Neural progenitor cell (in vitro differentiated cells): ENCODE measurements around the gene PTK6. TPM values are rescaled to one million over a fixed set of nuclear protein-coding genes. Genes with fewer than 3 reads are reported as not detected.

Experiments used
- DNase-seq: peaks from one replicate; pipeline ENCODE4 v3.0.0-alpha.2; 2016; ENCODE audit warnings: low spot score
- H2AFZ ChIP-seq: fragments of 200-600 bp; sonication (generic); replicated peaks from 2 replicates; pipeline ENCODE4 v1.6.1; 2016; ENCODE audit warnings: antibody characterized with exemption
- H3F3A ChIP-seq: fragments of 200-600 bp; sonication (generic); 2 replicates; pipeline ENCODE4 v1.6.1; 2016; ENCODE audit warnings: antibody characterized with exemption, low read depth
- H3K27ac ChIP-seq: fragments of 200-600 bp; sonication (generic); 2 replicates; pipeline ENCODE4 v1.5.1; 2016; ENCODE audit warnings: mild to moderate bottlenecking
- H3K27me3 ChIP-seq: fragments of 200-600 bp; sonication (generic); 2 replicates; pipeline ENCODE4 v1.6.1; 2016; ENCODE audit warnings: mild to moderate bottlenecking, moderate library complexity
- H3K36me3 ChIP-seq: fragments of 200-600 bp; sonication (generic); 2 replicates; pipeline ENCODE4 v1.5.1; 2016
- H3K4me1 ChIP-seq: fragments of 200-600 bp; sonication (generic); 2 replicates; pipeline ENCODE4 v1.6.1; 2016; ENCODE audit warnings: mixed run types
- H3K4me2 ChIP-seq: fragments of 200-600 bp; sonication (generic); 2 replicates; pipeline ENCODE4 v1.6.1; 2016
- H3K4me3 ChIP-seq: fragments of 200-600 bp; sonication (generic); 2 replicates; pipeline ENCODE4 v1.5.1; 2016
- H3K79me2 ChIP-seq: fragments of 200-600 bp; sonication (generic); 2 replicates; pipeline ENCODE4 v1.6.1; 2016; ENCODE audit warnings: low read depth
- H3K9ac ChIP-seq: fragments of 200-600 bp; sonication (generic); 2 replicates; pipeline ENCODE4 v1.6.1; 2016
- H3K9me3 ChIP-seq: fragments of 200-600 bp; sonication (generic); 2 replicates; pipeline ENCODE4 v1.5.1; 2016; ENCODE audit warnings: low read depth
- H4K20me1 ChIP-seq: fragments of 200-600 bp; sonication (generic); 2 replicates; pipeline ENCODE4 v1.6.1; 2016; ENCODE audit warnings: low read depth
- H3K27ac Mint-ChIP-seq: 3 replicates; pipeline ENCODE4 v1.8.0; 2021; ENCODE audit warnings: mixed read lengths
- H3K27me3 Mint-ChIP-seq: 2 replicates; pipeline ENCODE4 v1.8.0; 2022; ENCODE audit warnings: low read depth, mild to moderate bottlenecking, inconsistent platforms, moderate library complexity, mixed read lengths; ENCODE audit not compliant: insufficient read depth
- H3K36me3 Mint-ChIP-seq: 3 replicates; pipeline ENCODE4 v1.8.0; 2021; ENCODE audit warnings: mixed read lengths
- H3K4me1 Mint-ChIP-seq: 3 replicates; pipeline ENCODE4 v1.8.0; 2021; ENCODE audit warnings: mixed read lengths
- H3K4me3 Mint-ChIP-seq: 3 replicates; pipeline ENCODE4 v1.8.0; 2021; ENCODE audit warnings: mild to moderate bottlenecking, moderate library complexity, mixed read lengths
- H3K9me3 Mint-ChIP-seq: 3 replicates; pipeline ENCODE4 v1.8.0; 2020; ENCODE audit warnings: mixed read lengths
- EZH2 ChIP-seq: fragments of 200-600 bp; sonication (generic); IDR thresholded peaks from 2 replicates; pipeline ENCODE4 v1.6.1; 2017; ENCODE audit warnings: antibody characterized with exemption, mild to moderate bottlenecking, moderate library complexity
- EZH2phosphoT487 ChIP-seq: fragments of 200-600 bp; sonication (generic); IDR thresholded peaks from 2 replicates; pipeline ENCODE4 v1.6.1; 2017; ENCODE audit warnings: antibody characterized with exemption
- total RNA-seq: library from RNA; depleted of rRNA; stranded (reverse); fragments of >200 nt; gene quantifications from 2 replicates; pipeline ENCODE4 v1.2.3, GENCODE V29; 2015; ENCODE audit warnings: low replicate concordance
- TF ChIP-seq, protein P1 (sequence below): fragments of 200-600 bp; sonication (generic); IDR thresholded peaks from 2 replicates; pipeline ENCODE4 v1.5.1; 2017; ENCODE audit warnings: antibody characterized with exemption, mild to moderate bottlenecking

Gene PTK6
- total RNA-seq, 1 donor from 2014 or later = not detected

DNA sequence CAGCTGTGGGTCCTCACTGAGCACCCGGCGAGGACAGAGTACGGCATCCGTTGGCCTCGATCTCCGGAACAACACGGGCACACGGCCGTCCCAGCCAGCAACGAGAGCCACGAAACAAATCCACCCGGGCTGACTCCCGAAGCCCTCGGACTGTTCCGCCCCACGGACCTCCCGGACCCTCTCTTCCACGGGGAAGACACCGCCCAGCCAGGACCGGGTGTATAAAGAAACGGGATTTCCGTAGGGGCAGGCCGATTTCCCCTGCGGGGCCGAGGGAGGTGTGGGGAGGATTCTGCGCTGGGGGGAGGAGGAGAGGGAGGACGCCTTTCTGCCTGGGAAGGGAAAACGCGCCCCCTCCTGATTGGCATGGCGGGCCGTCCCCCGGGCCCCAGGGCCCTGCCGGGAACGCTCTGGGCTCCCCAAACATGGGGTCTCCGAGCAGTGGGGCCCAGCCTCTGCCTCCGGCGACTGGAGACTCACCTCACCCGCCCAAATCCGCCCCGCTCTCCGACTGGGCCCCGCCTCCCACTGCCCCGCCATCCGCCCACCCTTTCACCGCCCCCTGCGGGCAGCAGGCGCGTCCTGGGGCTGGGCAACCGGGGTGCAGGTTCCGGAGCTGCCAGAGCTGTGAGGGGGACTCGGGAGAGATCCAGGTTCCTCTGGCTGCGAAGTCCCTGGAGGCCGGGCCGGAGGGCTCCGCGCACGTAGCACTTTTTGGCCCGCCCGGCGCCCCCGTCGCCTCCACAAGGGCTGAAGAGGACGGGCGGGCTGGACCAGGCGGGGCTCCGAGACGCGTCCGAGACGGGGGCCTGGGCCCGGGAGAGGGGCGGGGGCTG lies 17.3 kb downstream of the PTK6 start:
- H3K4me1 ChIP-seq = peaks cover 19% of the 10 kb centered on the region
- H3K4me1 Mint-ChIP-seq = peaks cover 12% of the 10 kb centered on the region
- H2AFZ ChIP-seq = peak overlapping the region; percentile 89
- peaks cover 11% of the 10 kb centered on the region for H3K36me3 Mint-ChIP-seq
- H3K36me3 ChIP-seq = no peaks in the 10 kb centered on the region
- H3F3A ChIP-seq = peaks cover 28% of the 10 kb centered on the region
- peaks cover 33% of the 10 kb centered on the region for H4K20me1 ChIP-seq
- peak overlapping the region; percentile 97 for H3K27ac ChIP-seq
- peak overlapping the region; percentile 56 for H3K9ac ChIP-seq
- peaks cover 4% of the 10 kb centered on the region for H3K27me3 Mint-ChIP-seq
- peak overlapping the region; percentile 74 for H3K4me3 ChIP-seq
- DNase-seq = peak; percentile 84
- TF ChIP-seq EZH2 (peak; percentile 56), EZH2phosphoT487 (no peak)
- TF ChIP-seq, protein P1, sequence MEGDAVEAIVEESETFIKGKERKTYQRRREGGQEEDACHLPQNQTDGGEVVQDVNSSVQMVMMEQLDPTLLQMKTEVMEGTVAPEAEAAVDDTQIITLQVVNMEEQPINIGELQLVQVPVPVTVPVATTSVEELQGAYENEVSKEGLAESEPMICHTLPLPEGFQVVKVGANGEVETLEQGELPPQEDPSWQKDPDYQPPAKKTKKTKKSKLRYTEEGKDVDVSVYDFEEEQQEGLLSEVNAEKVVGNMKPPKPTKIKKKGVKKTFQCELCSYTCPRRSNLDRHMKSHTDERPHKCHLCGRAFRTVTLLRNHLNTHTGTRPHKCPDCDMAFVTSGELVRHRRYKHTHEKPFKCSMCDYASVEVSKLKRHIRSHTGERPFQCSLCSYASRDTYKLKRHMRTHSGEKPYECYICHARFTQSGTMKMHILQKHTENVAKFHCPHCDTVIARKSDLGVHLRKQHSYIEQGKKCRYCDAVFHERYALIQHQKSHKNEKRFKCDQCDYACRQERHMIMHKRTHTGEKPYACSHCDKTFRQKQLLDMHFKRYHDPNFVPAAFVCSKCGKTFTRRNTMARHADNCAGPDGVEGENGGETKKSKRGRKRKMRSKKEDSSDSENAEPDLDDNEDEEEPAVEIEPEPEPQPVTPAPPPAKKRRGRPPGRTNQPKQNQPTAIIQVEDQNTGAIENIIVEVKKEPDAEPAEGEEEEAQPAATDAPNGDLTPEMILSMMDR = peak; percentile 31
- no peak overlapping the region for H3K27ac Mint-ChIP-seq
- peaks cover 19% of the 10 kb centered on the region for H3K27me3 ChIP-seq
- no peaks in the 10 kb centered on the region for H3K9me3 Mint-ChIP-seq
- H3K4me3 Mint-ChIP-seq = peak overlapping the region; percentile 87
- peak overlapping the region; percentile 99 for H3K4me2 ChIP-seq
- peaks cover 23% of the 10 kb centered on the region for H3K79me2 ChIP-seq
- no peaks in the 10 kb centered on the region for H3K9me3 ChIP-seq

DNA sequence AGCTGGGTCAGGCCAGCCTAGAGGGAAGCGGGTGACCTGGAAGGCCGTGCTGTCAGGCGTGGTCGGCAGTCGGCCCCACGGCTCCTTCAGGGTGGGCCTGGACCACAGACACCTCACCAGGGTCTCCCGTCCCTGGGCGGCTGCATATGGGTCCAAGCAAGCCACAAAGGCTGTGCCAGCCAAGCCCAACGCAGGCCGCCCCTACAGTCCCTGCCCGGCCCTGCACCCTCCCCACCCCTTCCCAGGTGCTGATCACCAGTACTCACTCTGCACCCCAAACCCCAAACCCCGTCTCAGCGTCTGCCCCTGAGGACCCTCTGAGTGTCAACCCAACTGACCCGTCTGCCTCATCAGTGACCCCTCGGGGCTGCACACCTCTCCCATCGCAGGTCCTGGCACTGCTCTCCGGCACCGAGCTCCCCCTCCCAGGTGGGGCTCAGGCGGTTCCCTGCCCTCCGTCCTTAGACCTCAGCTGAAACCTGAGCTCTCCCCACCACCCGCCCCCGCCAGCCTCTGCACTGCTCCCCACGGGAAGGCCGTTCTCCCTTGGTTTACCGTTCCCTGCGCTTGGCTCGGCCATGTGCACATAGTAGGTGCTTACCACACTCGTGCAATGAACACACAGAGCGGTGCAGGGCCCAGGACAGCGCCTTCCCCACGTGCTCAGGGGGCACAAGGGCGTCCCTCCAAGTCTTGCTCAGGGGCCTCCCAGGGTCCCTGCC lies 18.1 kb downstream of the PTK6 start:
- Histone ChIP-seq H3K27me3 (peaks cover 19% of the 10 kb centered on the region), H3K4me1 (peaks cover 19% of the 10 kb centered on the region), H3K4me3 (peak overlapping the region; percentile 74), H3K36me3 (no peaks in the 10 kb centered on the region), H3K4me2 (peak overlapping the region; percentile 99), H3K79me2 (peaks cover 23% of the 10 kb centered on the region), H3F3A (peaks cover 21% of the 10 kb centered on the region), H4K20me1 (peaks cover 33% of the 10 kb centered on the region), H3K9me3 (no peaks in the 10 kb centered on the region), H2AFZ (peak overlapping the region; percentile 89), H3K9ac (no peak overlapping the region), H3K27ac (no peak overlapping the region)
- no peaks in the 10 kb centered on the region for H3K9me3 Mint-ChIP-seq
- peaks cover 10% of the 10 kb centered on the region for H3K4me1 Mint-ChIP-seq
- no peak for TF ChIP-seq EZH2
- TF ChIP-seq, protein P1 = no peak
- TF ChIP-seq EZH2phosphoT487 = no peak
- peaks cover 11% of the 10 kb centered on the region for H3K36me3 Mint-ChIP-seq
- no peak for DNase-seq
- peak overlapping the region; percentile 87 for H3K4me3 Mint-ChIP-seq
- peaks cover 4% of the 10 kb centered on the region for H3K27me3 Mint-ChIP-seq
- no peak overlapping the region for H3K27ac Mint-ChIP-seq

DNA sequence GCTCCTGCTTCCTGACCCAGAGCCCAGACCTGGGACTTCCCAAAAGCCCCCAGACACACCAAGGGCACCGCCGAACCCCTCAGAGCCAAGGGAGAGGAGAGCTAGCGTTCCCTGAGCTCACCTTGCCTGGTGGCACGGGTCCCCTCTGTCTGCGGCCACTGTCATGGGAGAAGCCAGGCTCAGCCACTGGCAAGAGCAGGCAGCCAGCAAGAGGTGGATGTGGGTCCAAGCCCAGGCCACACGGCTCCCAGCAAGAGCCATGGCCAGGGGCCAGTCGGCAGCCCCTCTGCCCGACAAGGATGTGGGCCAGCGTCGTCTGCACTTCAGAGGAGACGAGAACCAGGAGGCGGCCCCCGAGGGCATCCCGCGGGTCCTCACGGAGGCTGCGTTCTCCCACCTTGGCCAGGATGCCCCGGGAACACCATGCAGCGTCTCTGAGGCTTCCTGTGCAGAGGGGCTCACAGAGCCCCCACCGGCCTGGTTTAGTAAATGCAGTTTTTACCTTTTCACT lies 18.8 kb downstream of the PTK6 start:
- H3F3A ChIP-seq = peaks cover 14% of the 10 kb centered on the region
- H3K4me3 ChIP-seq = no peak overlapping the region
- TF ChIP-seq, protein P1 = no peak
- TF ChIP-seq EZH2phosphoT487 (no peak), EZH2 (no peak)
- no peak overlapping the region for H3K4me2 ChIP-seq
- peaks cover 19% of the 10 kb centered on the region for H3K4me1 ChIP-seq
- H3K36me3 ChIP-seq = no peaks in the 10 kb centered on the region
- H2AFZ ChIP-seq = no peak overlapping the region
- peaks cover 2% of the 10 kb centered on the region for H3K27me3 Mint-ChIP-seq
- peaks cover 24% of the 10 kb centered on the region for H3K27me3 ChIP-seq
- no peaks in the 10 kb centered on the region for H3K9me3 ChIP-seq
- H3K9me3 Mint-ChIP-seq = peaks cover 2% of the 10 kb centered on the region
- peak overlapping the region; percentile 32 for H3K27ac Mint-ChIP-seq
- H3K27ac ChIP-seq = no peak overlapping the region
- DNase-seq = peak; percentile 1
- peak overlapping the region; percentile 87 for H3K4me3 Mint-ChIP-seq
- H3K36me3 Mint-ChIP-seq = peaks cover 6% of the 10 kb centered on the region
- H3K9ac ChIP-seq = no peak overlapping the region
- H3K79me2 ChIP-seq = peaks cover 23% of the 10 kb centered on the region
- peaks cover 8% of the 10 kb centered on the region for H3K4me1 Mint-ChIP-seq
- H4K20me1 ChIP-seq = peaks cover 30% of the 10 kb centered on the region
